GM13976 (cell line): ENCODE results near the gene HOXB7.

ENCODE experiments used
- DNase-seq: peaks from one replicate; pipeline ENCODE4 v3.0.0; 2012; ENCODE audit warnings: low spot score
- CTCF ChIP-seq: IDR thresholded peaks from 2 replicates; pipeline ENCODE4 v1.5.1; 2012; ENCODE audit warnings: borderline replicate concordance, mild to moderate bottlenecking; ENCODE audit not compliant: insufficient read depth; ENCODE audit errors: extremely low read depth, missing control alignments, control extremely low read depth
- in situ Hi-C: fragments of 300-500 bp; cut with MboI; formaldehyde crosslinking; loops from one replicate; pipeline ENCODE4 v1.12.0; 2022; ENCODE audit warnings: low sequenced_read_pairs, mixed read lengths, inconsistent platforms; ENCODE audit not compliant: unreplicated experiment

HOXB7 gene

GRCh38 chr17:48593840-48594537, 16.8 kb downstream of the HOXB7 start:
- in situ Hi-C loops: no loop called here
- TF ChIP-seq CTCF: peak; percentile 97
- peak; percentile 92 for DNase-seq

- in situ Hi-C loops: no loop called here
- DNase-seq: no peak
- no peak for TF ChIP-seq CTCF
Measured at GRCh38 chr17:48593126-48593829, 17.5 kb downstream of the HOXB7 start, which contains the start of gene HOXB5. Gene HOXB5, minus strand, starts transcription at chr17:48593779. Its CDS starts 97 bp downstream, at chr17:48593682.

GRCh38 chr17:48592577-48592976, 18.2 kb downstream of the HOXB7 start:
- DNase-seq: peak; percentile 58
- TF ChIP-seq CTCF: no peak
- in situ Hi-C loops: no loop called here

GRCh38 chr17:48592057-48592514, 18.7 kb downstream of the HOXB7 start:
- TF ChIP-seq CTCF: no peak
- in situ Hi-C loops: no loop called here
- DNase-seq: no peak

- TF ChIP-seq CTCF: no peak
- no peak for DNase-seq
- in situ Hi-C loops: no loop called here
Measured at GRCh38 chr17:48591255-48592056, 19.4 kb downstream of the HOXB7 start.

- no peak for TF ChIP-seq CTCF
- no peak for DNase-seq
- in situ Hi-C loops: no loop called here
Measured at GRCh38 chr17:48590607-48591161, 20.1 kb downstream of the HOXB7 start.
